HG03280 (cell line): ENCODE results near the gene ABCD3.
A peak's percentile ranks its signal among the peaks of the same experiment; 100 is the strongest.
"Not testable (repeated sequence)": the region's sequence is repeated elsewhere in the genome, so short reads cannot be mapped to it uniquely, and the experiment has no call there.

Experiments
- ATAC-seq: cut with Tn5 transposase; IDR thresholded peaks from one replicate; pipeline ENCODE4 v1.9.1; 2021; ENCODE audit warnings: mild to moderate bottlenecking, moderate library complexity; ENCODE audit not compliant: unreplicated experiment

ABCD3 gene

DNA sequence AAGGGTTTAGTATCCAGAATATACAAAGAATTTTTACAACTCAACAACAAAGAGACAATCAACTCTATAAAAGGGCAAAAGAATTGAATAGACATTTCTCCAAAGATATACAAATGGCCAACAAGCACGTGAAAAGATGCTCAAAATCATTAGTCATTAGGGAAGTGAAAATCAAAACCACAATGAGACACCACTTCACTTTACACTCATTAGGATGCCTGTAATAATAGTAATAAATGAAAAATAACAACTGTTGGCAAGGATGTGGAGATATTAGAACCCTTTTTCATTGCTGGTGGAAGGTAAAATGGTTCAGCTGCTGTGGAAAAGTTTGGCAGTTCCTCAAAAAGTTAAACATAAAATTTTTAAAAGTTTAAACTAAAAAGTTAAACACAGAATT, 7.0 kb upstream of the ABCD3 start:
- ATAC-seq = peak; percentile 82

- no peak for ATAC-seq
Observed at GRCh38 chr1:94413311-94413710, 4.9 kb upstream of the ABCD3 start.

GRCh38 chr1:94416901-94417727, 1.1 kb upstream of the ABCD3 start:
- ATAC-seq = no peak

GRCh38 chr1:94417728-94417977, 536 bp upstream of the ABCD3 start:
- ATAC-seq = no peak

DNA sequence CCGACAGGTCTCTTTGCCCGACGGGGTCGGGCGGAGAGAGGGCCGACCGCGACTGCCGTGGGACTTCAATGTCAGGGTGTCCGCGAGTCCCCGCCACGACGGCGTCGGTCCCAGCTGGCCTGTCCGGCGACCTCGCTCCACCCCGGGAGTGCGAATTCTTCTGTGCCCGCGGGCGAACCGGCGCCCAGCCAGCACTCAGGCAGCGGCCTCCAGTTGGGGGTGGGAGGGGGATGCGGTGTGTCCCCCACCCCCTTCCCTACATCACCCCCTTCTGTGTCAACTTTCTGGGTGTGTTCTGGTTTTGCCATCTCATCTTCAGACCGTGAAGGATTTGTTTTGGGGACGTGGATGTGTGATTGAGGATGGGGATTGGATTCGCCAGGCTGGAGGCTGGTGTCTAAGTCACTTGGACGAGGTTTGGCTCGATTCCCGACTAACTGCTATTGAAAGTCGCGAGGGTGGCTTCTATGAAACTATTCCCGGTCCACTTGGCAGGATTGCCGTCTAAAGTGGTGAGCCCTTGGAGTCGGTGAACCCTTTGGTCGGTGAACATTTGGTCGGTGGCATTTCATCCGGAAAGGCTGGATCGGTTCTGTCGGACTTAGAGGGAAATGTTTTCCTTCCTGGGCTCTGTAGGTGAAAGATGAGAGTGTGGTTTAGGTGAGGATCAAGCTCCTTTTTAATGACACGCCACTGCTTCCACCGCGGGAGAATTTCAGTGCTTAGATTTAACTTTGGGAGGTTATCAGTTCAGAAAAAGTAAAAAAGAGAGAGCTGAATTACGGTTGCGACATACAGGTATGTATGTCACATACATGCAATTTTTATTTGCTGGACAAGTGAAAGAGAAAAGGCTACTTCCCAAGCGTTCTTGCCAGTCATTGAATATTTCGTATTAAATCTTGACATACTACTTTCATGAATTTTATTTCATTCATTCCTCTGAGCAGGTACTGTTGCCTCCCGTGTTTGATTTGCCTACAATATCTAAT, 771 bp downstream of the ABCD3 start:
- ATAC-seq = peak; percentile 22

DNA sequence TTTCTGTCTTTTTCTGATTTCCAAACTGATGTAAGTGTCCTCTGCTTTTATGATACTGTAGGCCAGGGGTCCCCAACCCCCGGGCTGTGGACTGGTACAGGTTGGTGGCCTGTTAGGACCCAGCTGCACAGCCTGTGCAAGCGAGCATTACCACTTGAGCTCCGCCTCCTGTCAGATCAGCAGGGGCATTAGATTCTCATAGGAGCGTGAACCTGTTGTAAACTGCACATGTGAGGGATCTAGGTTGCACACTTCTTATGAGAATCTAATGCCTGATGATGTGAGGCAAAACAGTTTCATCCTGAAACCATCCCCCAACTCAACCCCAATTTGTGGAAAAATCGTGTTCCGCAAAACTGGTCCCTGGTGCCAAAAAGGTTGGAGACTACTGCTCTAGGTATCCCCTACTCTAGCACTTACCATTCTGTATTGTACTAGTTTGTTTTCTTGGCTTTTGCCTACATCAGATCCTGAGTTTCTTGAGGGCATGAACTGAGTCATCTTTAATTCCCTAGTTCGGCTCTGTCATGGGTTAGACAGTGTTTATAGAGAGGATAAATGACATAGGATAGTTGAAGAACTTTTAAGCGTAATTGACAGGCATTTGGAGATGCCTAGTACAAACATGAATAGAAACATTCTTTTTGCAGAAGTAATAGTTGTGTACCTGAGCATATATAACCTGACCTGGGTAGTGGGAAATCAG, 4.1 kb downstream of the ABCD3 start:
- no peak for ATAC-seq

- ATAC-seq = no peak
Observed at GRCh38 chr1:94425821-94426484, 7.8 kb downstream of the ABCD3 start.

GRCh38 chr1:94426485-94426870, 8.3 kb downstream of the ABCD3 start:
- not testable (repeated sequence) for ATAC-seq

DNA sequence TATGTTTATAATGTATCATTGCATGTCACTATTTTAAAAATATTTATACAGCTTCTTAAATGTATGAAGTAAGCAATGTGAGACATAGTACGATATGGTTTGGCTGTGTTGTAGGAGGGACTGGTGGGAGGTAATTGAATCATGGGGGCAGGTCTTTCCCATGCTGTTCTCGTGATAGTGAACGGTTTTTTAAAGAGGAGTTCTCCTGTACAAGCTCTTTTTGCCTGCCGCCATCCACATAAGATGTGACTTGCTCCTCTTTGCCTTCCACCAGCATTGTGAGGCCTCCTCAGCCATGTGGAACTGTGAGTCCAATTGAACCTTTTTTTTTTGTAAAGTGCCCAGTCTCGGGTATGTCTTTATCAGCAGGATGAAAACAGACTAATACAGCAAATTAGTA, 10.3 kb downstream of the ABCD3 start:
- no peak for ATAC-seq

DNA sequence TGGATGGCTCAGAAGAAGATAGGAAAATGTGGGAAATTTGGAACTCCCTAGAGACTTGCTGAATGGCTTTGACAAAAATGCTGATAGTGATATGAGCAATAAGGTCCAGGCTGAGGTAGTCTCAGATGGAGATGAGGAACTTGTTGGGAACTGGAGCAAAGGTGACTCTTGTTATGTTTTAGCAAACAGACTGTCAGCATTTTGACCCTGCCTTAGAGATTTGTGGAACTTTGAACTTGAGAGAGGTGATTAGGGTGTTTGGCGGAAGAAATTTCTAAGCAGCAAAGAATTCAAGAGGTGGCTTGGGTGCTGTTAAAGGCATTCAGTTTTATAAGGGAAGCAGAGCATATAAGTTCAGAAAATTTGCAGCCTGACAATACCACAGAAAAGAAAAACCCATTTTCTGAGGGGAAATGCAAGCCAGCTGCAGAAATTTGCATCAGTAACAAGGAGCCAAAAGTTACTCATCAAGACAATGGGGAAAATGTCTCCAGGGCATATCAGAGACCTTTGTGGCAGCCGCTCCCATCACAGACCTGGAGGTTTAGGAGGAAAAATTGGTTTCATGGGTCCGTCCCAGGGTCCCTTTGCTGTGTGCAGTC, 10.8 kb downstream of the ABCD3 start:
- ATAC-seq = not testable (repeated sequence)

- ATAC-seq = not testable (repeated sequence)
Observed at GRCh38 chr1:94430066-94430465, 11.9 kb downstream of the ABCD3 start.

DNA sequence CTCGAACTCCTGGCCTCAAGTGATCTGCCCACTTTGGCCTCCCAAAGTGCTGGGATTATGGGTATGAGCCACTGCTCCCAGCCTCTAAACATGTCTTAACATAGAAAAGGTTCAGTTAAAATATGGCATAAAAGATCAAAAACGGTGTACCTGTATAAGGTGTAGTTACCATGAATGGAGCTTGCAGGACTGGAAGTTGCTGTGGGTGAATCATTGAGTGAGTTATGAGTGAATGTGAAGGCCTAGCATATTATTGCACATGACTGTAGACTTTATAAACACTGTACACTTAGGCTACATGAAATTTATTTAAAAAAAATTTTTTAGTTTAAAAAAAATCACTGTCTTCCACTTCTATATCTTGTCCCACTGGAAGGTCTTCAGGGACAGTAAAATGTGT, 15.7 kb downstream of the ABCD3 start:
- ATAC-seq = no peak

DNA sequence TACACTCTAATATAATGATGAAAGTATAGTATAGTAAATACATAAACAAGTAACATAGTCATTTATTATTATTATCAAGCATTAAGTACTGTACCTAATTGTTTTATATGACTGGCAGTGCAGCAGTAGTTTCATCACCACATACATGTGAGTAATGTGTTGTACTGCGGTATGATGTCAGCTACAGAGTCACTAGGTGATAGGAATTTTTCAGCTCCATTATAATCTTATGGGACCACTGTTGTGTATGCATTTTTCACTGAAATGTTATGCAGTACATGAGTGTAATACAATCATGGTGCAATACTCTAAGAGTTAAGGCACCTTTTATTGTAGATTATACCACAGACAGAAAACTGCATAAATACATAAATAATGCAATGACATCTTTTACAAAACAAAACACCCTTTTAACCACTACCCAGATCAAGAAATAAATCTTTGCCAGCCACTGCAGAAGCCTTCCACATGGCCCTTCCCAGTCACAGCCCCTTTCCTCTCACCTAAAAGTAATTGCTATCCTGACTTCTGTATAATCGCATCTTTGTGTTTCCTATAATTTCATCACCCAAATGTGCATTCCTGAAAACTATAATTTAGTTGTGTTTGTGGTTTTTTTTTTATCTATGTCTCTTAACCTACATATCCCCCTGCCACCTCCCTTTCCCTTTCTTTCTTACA, 16.3 kb downstream of the ABCD3 start:
- no peak for ATAC-seq

- ATAC-seq = no peak
Observed at GRCh38 chr1:94438692-94439276, 20.6 kb downstream of the ABCD3 start.

DNA sequence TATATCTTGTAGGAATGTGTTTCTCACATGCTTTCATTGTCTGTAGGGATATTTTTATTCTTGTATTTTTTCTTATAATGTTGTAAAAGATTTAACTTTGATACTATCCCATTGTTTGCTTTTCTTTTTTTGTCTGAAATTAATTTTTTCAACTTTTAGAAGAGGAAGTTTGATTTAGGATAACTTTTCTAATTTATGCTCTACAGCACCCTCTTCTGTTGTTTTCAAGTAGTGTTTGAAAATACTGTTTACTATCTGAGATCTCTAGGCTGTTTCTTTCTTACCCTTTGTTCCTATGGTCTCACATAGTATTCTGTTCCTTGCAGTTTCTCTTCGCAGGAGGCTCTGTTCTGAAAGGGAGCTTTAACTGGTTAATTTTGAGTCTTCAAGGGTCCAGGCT, 21.9 kb downstream of the ABCD3 start:
- no peak for ATAC-seq

GRCh38 chr1:94443067-94443466, 24.9 kb downstream of the ABCD3 start:
- ATAC-seq = not testable (repeated sequence)

- not testable (repeated sequence) for ATAC-seq
Observed at GRCh38 chr1:94444819-94445218, 26.6 kb downstream of the ABCD3 start.

DNA sequence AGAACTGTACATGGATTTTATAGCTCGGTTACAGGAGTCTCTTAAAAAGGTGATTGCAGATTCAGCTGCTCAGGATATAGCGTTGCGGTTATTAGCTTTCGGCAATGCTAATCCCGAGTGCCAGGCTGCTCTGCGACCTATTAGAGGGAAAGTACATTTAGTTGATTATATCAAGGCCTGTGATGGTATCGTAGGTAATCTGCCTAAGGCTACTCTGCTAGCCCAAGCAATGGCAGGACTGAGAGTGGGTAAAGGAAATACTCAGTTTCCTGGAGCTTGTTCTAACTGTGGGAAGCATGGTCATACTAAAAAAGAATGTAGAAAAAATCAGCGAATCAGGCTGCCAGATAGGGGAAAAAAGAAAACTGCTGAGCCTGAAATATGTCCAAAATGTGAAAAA, 27.5 kb downstream of the ABCD3 start:
- ATAC-seq = not testable (repeated sequence)

GRCh38 chr1:94446177-94446576, 28.0 kb downstream of the ABCD3 start:
- not testable (repeated sequence) for ATAC-seq
